ENCODE measurements around the gene ZBTB38. TPM values are rescaled to one million over a fixed set of nuclear protein-coding genes. Genes with fewer than 3 reads are reported as not detected.

ZBTB38 gene
- polyA plus RNA-seq, 1 experiment: 97.1 TPM

DNA sequence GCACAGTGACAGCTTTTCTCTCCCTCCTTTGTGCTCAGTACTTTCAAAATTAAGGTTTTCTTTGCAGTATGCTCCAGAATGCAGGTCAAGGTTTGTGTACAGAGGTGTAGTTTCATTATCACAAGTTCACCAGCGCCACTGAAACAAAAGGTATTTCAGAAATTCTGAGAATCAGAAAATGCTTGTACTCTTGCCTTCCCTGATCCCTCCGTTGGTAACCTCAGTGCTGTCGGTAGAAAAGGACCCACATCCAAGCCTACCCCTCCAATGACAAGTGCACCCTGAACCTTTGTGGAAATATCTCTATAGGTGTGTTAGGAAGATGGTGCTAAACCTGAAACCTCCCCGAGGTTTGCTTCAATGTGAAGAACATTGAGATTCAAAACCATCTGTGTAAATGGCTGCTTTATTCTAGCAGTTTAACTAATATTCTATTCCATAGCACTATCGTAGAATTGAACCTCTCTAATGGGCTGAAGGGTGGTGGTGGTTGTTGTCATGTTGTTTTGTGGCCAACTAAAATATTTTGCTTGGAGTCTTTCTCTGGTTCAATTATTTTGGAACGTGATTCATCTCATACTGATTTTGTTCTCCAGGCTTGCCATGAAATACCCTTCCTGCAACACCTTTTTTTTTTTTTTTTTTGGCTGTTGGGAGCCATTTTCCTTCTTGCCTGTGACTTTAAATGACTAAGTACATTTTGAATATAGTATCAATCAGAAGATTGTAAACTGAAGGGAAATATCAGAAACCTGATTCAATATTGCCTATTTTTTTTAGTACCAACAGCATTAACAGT lies 20.7 kb downstream of the ZBTB38 start:
- ChIA-PET POLR2A (interaction anchor here (0.7 to 1.3 kb wide), 2 partner anchors 28 to 77 kb away, joined by 3 to 5 read pairs; no protein-coding TSS in a partner anchor), CTCF (interaction anchor here (1.2 to 2.2 kb wide), 7 partner anchors 8 to 66 kb away, joined by 3 to 7 read pairs (median 4); no protein-coding TSS in a partner anchor)
- Histone ChIP-seq H3K9me3 (ENCODE audit: control insufficient read depth, insufficient read depth, low read length) (no peaks in the 10 kb centered on the region), H3K27ac (ENCODE audit: low read depth, low read length) (no peak overlapping the region), H3K4me3 (ENCODE audit: low read depth, low read length) (peak overlapping the region; percentile 68), H3K27me3 (ENCODE audit: control insufficient read depth, insufficient read depth, low read length) (no peaks in the 10 kb centered on the region)
- TF ChIP-seq, protein P1, sequence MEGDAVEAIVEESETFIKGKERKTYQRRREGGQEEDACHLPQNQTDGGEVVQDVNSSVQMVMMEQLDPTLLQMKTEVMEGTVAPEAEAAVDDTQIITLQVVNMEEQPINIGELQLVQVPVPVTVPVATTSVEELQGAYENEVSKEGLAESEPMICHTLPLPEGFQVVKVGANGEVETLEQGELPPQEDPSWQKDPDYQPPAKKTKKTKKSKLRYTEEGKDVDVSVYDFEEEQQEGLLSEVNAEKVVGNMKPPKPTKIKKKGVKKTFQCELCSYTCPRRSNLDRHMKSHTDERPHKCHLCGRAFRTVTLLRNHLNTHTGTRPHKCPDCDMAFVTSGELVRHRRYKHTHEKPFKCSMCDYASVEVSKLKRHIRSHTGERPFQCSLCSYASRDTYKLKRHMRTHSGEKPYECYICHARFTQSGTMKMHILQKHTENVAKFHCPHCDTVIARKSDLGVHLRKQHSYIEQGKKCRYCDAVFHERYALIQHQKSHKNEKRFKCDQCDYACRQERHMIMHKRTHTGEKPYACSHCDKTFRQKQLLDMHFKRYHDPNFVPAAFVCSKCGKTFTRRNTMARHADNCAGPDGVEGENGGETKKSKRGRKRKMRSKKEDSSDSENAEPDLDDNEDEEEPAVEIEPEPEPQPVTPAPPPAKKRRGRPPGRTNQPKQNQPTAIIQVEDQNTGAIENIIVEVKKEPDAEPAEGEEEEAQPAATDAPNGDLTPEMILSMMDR (IDR thresholded peaks at IDR 0.05; ENCODE audit: low read depth, low read length): no peak
- no peak for DNase-seq (ENCODE audit: low read depth, low spot score)

DNA sequence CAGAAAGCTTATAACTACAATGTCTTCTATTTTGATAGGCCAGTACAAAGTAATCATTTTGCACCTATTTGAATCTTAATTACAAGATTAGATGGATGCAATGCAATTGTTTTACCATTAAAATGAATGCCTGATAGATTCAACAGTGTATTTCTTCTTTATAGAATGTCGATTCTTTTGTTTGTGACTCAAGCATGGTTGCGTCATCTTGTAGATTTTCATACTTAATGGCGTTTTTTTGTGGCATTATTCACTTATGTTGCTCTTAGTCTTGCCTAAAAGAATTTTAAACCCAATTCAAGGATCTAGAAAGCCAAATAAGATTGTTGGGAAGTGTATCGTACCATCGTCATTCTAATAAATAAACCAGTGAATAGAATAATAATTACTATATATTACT lies 21.4 kb downstream of the ZBTB38 start:
- H3K27ac ChIP-seq (ENCODE audit: low read depth, low read length): no peak overlapping the region
- H3K9me3 ChIP-seq (ENCODE audit: control insufficient read depth, insufficient read depth, low read length): no peaks in the 10 kb centered on the region
- ChIA-PET CTCF (interaction anchor here (1.1 to 2.2 kb wide), 2 partner anchors 63 to 85 kb away, joined by 4 to 7 read pairs; no protein-coding TSS in a partner anchor), POLR2A (interaction anchor here (0.7 kb wide), 1 partner anchor 29 kb away, joined by 5 read pairs; no protein-coding TSS in a partner anchor)
- H3K27me3 ChIP-seq (ENCODE audit: control insufficient read depth, insufficient read depth, low read length): no peaks in the 10 kb centered on the region
- TF ChIP-seq, protein P1 (IDR thresholded peaks at IDR 0.05; ENCODE audit: low read depth, low read length): no peak
- no peak for DNase-seq (ENCODE audit: low read depth, low spot score)
- no peak overlapping the region for H3K4me3 ChIP-seq (ENCODE audit: low read depth, low read length)

DNA sequence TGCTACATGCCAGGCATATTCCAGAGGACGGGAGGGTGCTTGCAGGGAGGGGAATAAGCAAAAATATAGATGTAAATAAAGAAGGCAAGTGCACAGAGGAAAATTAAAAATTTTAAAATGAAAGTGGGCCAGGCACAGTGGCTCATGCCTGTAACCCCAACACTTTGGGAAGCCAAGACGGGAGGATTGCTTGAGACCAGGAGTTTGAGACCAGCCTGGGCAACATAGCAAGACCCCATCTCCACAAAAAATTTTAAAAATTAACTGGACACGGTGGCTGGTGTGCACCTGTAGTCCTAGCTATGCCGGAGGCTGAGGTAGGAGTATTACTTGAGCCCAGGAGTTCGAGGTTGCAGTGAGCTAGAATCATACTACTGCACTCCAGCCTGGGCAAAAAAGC lies 22.4 kb downstream of the ZBTB38 start:
- ChIA-PET POLR2A (no interaction called here), CTCF (interaction anchor here (1.1 kb wide), 1 partner anchor 86 kb away, joined by 4 read pairs; no protein-coding TSS in a partner anchor)
- H3K27ac ChIP-seq (ENCODE audit: low read depth, low read length): no peak overlapping the region
- TF ChIP-seq, protein P1 (IDR thresholded peaks at IDR 0.05; ENCODE audit: low read depth, low read length): no peak
- no peak overlapping the region for H3K4me3 ChIP-seq (ENCODE audit: low read depth, low read length)
- no peaks in the 10 kb centered on the region for H3K9me3 ChIP-seq (ENCODE audit: control insufficient read depth, insufficient read depth, low read length)
- no peaks in the 10 kb centered on the region for H3K27me3 ChIP-seq (ENCODE audit: control insufficient read depth, insufficient read depth, low read length)
- DNase-seq (ENCODE audit: low read depth, low spot score): no peak

DNA sequence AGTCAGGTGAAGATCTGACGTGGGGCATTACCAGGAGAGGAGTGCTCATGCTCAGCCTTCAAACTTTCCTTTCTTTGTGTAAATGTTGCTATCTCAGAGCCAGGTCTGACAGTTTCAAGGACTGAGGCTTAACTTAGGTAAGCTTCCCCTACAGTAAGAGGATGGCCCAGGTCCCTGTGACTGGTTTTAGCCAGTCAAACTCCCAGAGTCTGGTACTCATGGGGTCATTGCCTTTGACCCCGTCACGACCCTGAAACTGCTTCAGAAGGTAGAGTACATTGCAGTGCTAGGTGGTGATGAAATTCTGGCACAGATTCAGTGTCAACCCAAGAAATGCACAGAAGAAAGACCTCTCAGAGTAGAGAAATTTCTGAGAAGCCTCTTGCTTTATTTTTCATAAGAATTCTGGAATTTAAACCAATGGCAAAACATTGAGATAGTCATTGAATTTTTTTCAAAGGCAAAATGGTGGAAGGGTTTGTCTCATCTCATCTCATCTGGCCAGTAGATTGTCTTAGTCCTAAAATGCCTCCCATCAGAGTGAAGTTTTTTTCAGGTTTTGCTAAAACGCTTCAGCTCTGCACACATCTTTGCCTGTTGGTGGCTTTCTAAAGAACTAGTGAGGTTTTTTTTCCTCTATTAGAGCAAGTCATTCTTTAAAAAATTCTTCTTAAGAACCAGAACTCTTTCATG lies 23.1 kb downstream of the ZBTB38 start:
- ChIA-PET POLR2A (no interaction called here), CTCF (no interaction called here)
- H3K27me3 ChIP-seq (ENCODE audit: control insufficient read depth, insufficient read depth, low read length): no peaks in the 10 kb centered on the region
- DNase-seq (ENCODE audit: low read depth, low spot score): no peak
- H3K27ac ChIP-seq (ENCODE audit: low read depth, low read length): no peak overlapping the region
- TF ChIP-seq, protein P1 (IDR thresholded peaks at IDR 0.05; ENCODE audit: low read depth, low read length): no peak
- H3K9me3 ChIP-seq (ENCODE audit: control insufficient read depth, insufficient read depth, low read length): no peaks in the 10 kb centered on the region
- H3K4me3 ChIP-seq (ENCODE audit: low read depth, low read length): no peak overlapping the region

DNA sequence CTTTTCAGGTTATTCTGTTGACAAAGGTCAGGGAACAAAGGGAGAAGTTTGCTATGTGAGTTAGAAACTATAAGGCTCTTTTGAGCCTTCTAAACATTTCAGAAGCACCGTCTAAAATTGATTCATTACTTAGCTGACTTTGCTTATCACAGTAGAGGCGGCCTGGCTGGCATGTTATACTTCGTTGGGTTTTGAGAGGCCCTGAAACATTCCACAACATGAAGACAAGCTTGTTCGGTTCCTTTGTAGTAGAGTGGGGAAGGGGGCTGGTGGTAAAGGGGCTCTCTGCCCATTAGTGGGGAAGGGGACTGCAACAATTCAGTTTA lies 23.6 kb downstream of the ZBTB38 start:
- ChIA-PET POLR2A (no interaction called here), CTCF (no interaction called here)
- H3K9me3 ChIP-seq (ENCODE audit: control insufficient read depth, insufficient read depth, low read length): no peaks in the 10 kb centered on the region
- no peaks in the 10 kb centered on the region for H3K27me3 ChIP-seq (ENCODE audit: control insufficient read depth, insufficient read depth, low read length)
- no peak for DNase-seq (ENCODE audit: low read depth, low spot score)
- no peak overlapping the region for H3K27ac ChIP-seq (ENCODE audit: low read depth, low read length)
- no peak overlapping the region for H3K4me3 ChIP-seq (ENCODE audit: low read depth, low read length)
- TF ChIP-seq, protein P1 (IDR thresholded peaks at IDR 0.05; ENCODE audit: low read depth, low read length): no peak
